WTC11 (cell line): Measurements from ENCODE around the gene NSL1. TPM values are rescaled to one million over a fixed set of nuclear protein-coding genes. Genes with fewer than 3 reads are reported as not detected.
A peak's percentile ranks its signal among the peaks of the same experiment; 100 is the strongest.

ENCODE experiments used
- ATAC-seq: fragments of 200-7000 bp; cut with Tn5 transposase; 2 replicates; pipeline ENCODE4 v1.10.0; 2021; ENCODE audit warnings: mild to moderate bottlenecking, moderate library complexity
- CTCF ChIA-PET: fragments of 300-600 bp; sonication (Branson Sonifier 250); formaldehyde crosslinking; loops from one replicate; lab custom pipeline; 2021; ENCODE audit warnings: antibody characterized with exemption; lab: Charles Lee
- POLR2A ChIA-PET: fragments of 350-600 bp; sonication (Branson Sonifier 250); formaldehyde crosslinking; loops from one replicate; lab custom pipeline; 2021; ENCODE audit warnings: antibody characterized with exemption; lab: Charles Lee
- DNase-seq: peaks from one replicate; pipeline ENCODE4 v3.0.0; 2021; ENCODE audit warnings: low spot score
- H3K27ac Mint-ChIP-seq: 2 replicates; pipeline ENCODE4 v1.8.0; 2021; ENCODE audit warnings: mixed read lengths
- H3K27me3 Mint-ChIP-seq: 2 replicates; pipeline ENCODE4 v1.8.0; 2021; ENCODE audit warnings: low read depth, mild to moderate bottlenecking, moderate library complexity, mixed read lengths
- H3K36me3 Mint-ChIP-seq: 2 replicates; pipeline ENCODE4 v1.8.0; 2021; ENCODE audit warnings: mixed read lengths
- H3K4me1 Mint-ChIP-seq: 2 replicates; pipeline ENCODE4 v1.8.0; 2022; ENCODE audit warnings: mixed read lengths
- H3K4me3 Mint-ChIP-seq: 2 replicates; pipeline ENCODE4 v1.8.0; 2021; ENCODE audit warnings: mild to moderate bottlenecking, moderate library complexity, mixed read lengths
- H3K9me3 Mint-ChIP-seq: 2 replicates; pipeline ENCODE4 v1.8.0; 2021; ENCODE audit warnings: mixed read lengths
- E2F5 ChIP-seq: sonication (generic); formaldehyde crosslinking; IDR thresholded peaks from 2 replicates; pipeline ENCODE4 v1.8.1; 2022; ENCODE audit warnings: mild to moderate bottlenecking, moderate library complexity, missing genetic modification reagents
- ELF4 ChIP-seq: sonication (generic); formaldehyde crosslinking; IDR thresholded peaks from 2 replicates; pipeline ENCODE4 v1.8.1; 2022; ENCODE audit warnings: low read depth, mild to moderate bottlenecking, moderate library complexity, missing genetic modification reagents
- ESRRA ChIP-seq: sonication (generic); formaldehyde crosslinking; IDR thresholded peaks from 2 replicates; pipeline ENCODE4 v1.8.1; 2022; ENCODE audit warnings: mild to moderate bottlenecking, missing genetic modification reagents, borderline replicate concordance
- FOXJ3 ChIP-seq: sonication (generic); formaldehyde crosslinking; IDR thresholded peaks from 2 replicates; pipeline ENCODE4 v1.9.0; 2021; ENCODE audit warnings: missing genetic modification reagents, mild to moderate bottlenecking, borderline replicate concordance
- HMGA2 ChIP-seq: fragments of 250-450 bp; sonication (Bioruptor Pico); IDR thresholded peaks from 2 replicates; pipeline ENCODE4 v1.4.0; 2021; ENCODE audit warnings: mild to moderate bottlenecking, moderate library complexity
- NR1H2 ChIP-seq: sonication (generic); formaldehyde crosslinking; IDR thresholded peaks from 2 replicates; pipeline ENCODE4 v1.9.0; 2021; ENCODE audit warnings: mild to moderate bottlenecking, moderate library complexity, missing genetic modification reagents
- NR3C1 ChIP-seq: sonication (generic); formaldehyde crosslinking; conservative IDR thresholded peaks from 2 replicates; pipeline ENCODE4 v1.8.1; 2023; ENCODE audit warnings: low read depth, mild to moderate bottlenecking, missing genetic modification reagents
- SMAD3 ChIP-seq: sonication (generic); formaldehyde crosslinking; IDR thresholded peaks from 2 replicates; pipeline ENCODE4 v1.8.0; 2022; ENCODE audit warnings: missing genetic modification reagents, mild to moderate bottlenecking, borderline replicate concordance
- ZBTB21 ChIP-seq: sonication (generic); formaldehyde crosslinking; IDR thresholded peaks from 2 replicates; pipeline ENCODE4 v1.8.1; 2023; ENCODE audit warnings: mild to moderate bottlenecking, missing genetic modification reagents, borderline replicate concordance
- ZNF121 ChIP-seq: sonication (generic); formaldehyde crosslinking; IDR thresholded peaks from 2 replicates; pipeline ENCODE4 v1.8.0; 2023; ENCODE audit warnings: missing genetic modification reagents
- ZNF416 ChIP-seq: fragments of 250-450 bp; sonication (Bioruptor Pico); IDR thresholded peaks from 2 replicates; pipeline ENCODE4 v1.9.0; 2021; ENCODE audit warnings: mild to moderate bottlenecking, inconsistent platforms
- ZNF425 ChIP-seq: fragments of 250-450 bp; sonication (Bioruptor Pico); conservative IDR thresholded peaks from 2 replicates; pipeline ENCODE4 v1.9.0; 2021; ENCODE audit warnings: mild to moderate bottlenecking
- ZNF512 ChIP-seq: sonication (generic); formaldehyde crosslinking; IDR thresholded peaks from 2 replicates; pipeline ENCODE4 v1.8.1; 2022; ENCODE audit warnings: missing genetic modification reagents, borderline replicate concordance
- ZSCAN18 ChIP-seq: fragments of 250-450 bp; sonication (Bioruptor Pico); IDR thresholded peaks from 2 replicates; pipeline ENCODE4 v2.1.2; 2022; ENCODE audit warnings: mild to moderate bottlenecking, moderate library complexity
- total RNA-seq: library from RNA; stranded (reverse); gene quantifications from 3 replicates; pipeline ENCODE4 v1.2.3, GENCODE V29; 2021
- TF ChIP-seq, protein P1 (sequence below): sonication (generic); formaldehyde crosslinking; IDR thresholded peaks from 2 replicates; pipeline ENCODE4 v1.8.1; 2023; ENCODE audit warnings: mild to moderate bottlenecking, missing genetic modification reagents, moderate library complexity
- TF ChIP-seq, protein P2 (sequence below): fragments of 200-600 bp; IDR thresholded peaks from 2 replicates; pipeline ENCODE4 v1.8.0; 2022; ENCODE audit warnings: antibody characterized with exemption
- TF ChIP-seq, protein P3 (sequence below): sonication (generic); formaldehyde crosslinking; IDR thresholded peaks from 2 replicates; pipeline ENCODE4 v1.8.1; 2022; ENCODE audit warnings: low read depth, missing genetic modification reagents, borderline replicate concordance
- TF ChIP-seq, protein P4 (sequence below): sonication (generic); formaldehyde crosslinking; IDR thresholded peaks from 2 replicates; pipeline ENCODE4 v1.8.1; 2023; ENCODE audit warnings: mild to moderate bottlenecking, moderate library complexity, missing genetic modification reagents

Gene NSL1
- total RNA-seq, 1 experiment from 2014 or later = 55.7 TPM

DNA sequence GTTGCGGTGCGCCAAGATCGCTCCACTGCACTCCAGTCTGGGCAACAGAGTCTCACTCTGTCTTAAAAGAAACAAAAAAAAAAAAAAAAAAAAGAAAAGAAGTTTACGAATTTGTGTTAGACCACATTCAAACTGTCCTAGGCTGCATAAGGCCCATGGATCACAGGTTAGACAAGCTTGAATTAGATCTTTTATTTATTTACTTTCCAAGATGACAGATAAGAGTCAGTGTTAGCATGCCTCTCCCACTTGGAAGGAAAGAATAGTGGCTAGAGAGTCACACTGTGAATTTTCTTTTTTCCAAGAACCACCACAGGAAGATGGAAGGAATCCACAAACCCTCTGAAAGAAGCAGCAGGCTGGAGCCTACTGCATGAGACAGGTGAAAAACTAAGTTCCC lies 29.3 kb downstream of the NSL1 start (continued):
- TF ChIP-seq ESRRA (CRISPR knock-in tag) (no peak), ZNF416 (CRISPR knock-in tag) (no peak), ZBTB21 (CRISPR knock-in tag) (no peak), ELF4 (CRISPR knock-in tag) (no peak), FOXJ3 (no peak), HMGA2 (CRISPR knock-in tag) (no peak), NR1H2 (CRISPR knock-in tag) (no peak)
- TF ChIP-seq, protein P1, sequence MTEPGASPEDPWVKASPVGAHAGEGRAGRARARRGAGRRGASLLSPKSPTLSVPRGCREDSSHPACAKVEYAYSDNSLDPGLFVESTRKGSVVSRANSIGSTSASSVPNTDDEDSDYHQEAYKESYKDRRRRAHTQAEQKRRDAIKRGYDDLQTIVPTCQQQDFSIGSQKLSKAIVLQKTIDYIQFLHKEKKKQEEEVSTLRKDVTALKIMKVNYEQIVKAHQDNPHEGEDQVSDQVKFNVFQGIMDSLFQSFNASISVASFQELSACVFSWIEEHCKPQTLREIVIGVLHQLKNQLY = no peak
- TF ChIP-seq, protein P2, sequence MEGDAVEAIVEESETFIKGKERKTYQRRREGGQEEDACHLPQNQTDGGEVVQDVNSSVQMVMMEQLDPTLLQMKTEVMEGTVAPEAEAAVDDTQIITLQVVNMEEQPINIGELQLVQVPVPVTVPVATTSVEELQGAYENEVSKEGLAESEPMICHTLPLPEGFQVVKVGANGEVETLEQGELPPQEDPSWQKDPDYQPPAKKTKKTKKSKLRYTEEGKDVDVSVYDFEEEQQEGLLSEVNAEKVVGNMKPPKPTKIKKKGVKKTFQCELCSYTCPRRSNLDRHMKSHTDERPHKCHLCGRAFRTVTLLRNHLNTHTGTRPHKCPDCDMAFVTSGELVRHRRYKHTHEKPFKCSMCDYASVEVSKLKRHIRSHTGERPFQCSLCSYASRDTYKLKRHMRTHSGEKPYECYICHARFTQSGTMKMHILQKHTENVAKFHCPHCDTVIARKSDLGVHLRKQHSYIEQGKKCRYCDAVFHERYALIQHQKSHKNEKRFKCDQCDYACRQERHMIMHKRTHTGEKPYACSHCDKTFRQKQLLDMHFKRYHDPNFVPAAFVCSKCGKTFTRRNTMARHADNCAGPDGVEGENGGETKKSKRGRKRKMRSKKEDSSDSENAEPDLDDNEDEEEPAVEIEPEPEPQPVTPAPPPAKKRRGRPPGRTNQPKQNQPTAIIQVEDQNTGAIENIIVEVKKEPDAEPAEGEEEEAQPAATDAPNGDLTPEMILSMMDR = no peak

- H3K27me3 Mint-ChIP-seq = no peaks in the 10 kb centered on the region
- no peaks in the 10 kb centered on the region for H3K9me3 Mint-ChIP-seq
- 0 out of 2 replicates have a peak, but pooled peaks cover 10% of the 10 kb centered on the region for H3K4me1 Mint-ChIP-seq
- CTCF ChIA-PET = interaction anchor here (2.9 kb wide), 1 partner anchor 10 kb away, joined by 18 read pairs; no protein-coding TSS in a partner anchor
- H3K4me3 Mint-ChIP-seq = no peak overlapping the region
- peak; percentile 84 for DNase-seq
- POLR2A ChIA-PET = interaction anchor here (0.6 kb wide), 1 partner anchor 149 kb away, joined by 4 read pairs; no protein-coding TSS in a partner anchor
- peak; percentile 99 for ATAC-seq
- H3K36me3 Mint-ChIP-seq = peaks cover 4% of the 10 kb centered on the region; the same call in 1 of the 2 replicates
- H3K27ac Mint-ChIP-seq = no peak overlapping the region
- TF ChIP-seq SMAD3 (no peak), ZSCAN18 (CRISPR knock-in tag) (no peak), E2F5 (CRISPR knock-in tag) (no peak), ZNF121 (CRISPR knock-in tag) (0 out of 2 replicates have a peak, but pooled peaks have one; percentile 6), NR3C1 (CRISPR knock-in tag) (no peak), ZNF425 (CRISPR knock-in tag) (no peak), ZNF512 (no peak)
- TF ChIP-seq, protein P1 = no peak
- TF ChIP-seq, protein P3, sequence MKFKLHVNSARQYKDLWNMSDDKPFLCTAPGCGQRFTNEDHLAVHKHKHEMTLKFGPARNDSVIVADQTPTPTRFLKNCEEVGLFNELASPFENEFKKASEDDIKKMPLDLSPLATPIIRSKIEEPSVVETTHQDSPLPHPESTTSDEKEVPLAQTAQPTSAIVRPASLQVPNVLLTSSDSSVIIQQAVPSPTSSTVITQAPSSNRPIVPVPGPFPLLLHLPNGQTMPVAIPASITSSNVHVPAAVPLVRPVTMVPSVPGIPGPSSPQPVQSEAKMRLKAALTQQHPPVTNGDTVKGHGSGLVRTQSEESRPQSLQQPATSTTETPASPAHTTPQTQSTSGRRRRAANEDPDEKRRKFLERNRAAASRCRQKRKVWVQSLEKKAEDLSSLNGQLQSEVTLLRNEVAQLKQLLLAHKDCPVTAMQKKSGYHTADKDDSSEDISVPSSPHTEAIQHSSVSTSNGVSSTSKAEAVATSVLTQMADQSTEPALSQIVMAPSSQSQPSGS = no peak
- TF ChIP-seq, protein P4, sequence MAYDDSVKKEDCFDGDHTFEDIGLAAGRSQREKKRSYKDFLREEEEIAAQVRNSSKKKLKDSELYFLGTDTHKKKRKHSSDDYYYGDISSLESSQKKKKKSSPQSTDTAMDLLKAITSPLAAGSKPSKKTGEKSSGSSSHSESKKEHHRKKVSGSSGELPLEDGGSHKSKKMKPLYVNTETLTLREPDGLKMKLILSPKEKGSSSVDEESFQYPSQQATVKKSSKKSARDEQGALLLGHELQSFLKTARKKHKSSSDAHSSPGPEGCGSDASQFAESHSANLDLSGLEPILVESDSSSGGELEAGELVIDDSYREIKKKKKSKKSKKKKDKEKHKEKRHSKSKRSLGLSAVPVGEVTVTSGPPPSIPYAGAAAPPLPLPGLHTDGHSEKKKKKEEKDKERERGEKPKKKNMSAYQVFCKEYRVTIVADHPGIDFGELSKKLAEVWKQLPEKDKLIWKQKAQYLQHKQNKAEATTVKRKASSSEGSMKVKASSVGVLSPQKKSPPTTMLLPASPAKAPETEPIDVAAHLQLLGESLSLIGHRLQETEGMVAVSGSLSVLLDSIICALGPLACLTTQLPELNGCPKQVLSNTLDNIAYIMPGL (CRISPR knock-in tag) = peak; percentile 51; the same call in 1 of the 2 replicates
Observed at GRCh38 chr1:212760126-212760823, 31.3 kb downstream of the NSL1 start.
